Activated CD4-positive, alpha-beta T cell treated with anti-CD3 and anti-CD28 coated beads for 24 hours (primary cell): ENCODE measurements around the gene ARHGAP8.
"Not testable (repeated sequence)": the region's sequence is repeated elsewhere in the genome, so short reads cannot be mapped to it uniquely, and the experiment has no call there.

ENCODE experiments used
- DNase-seq, 2 donors: peaks; one replicate each; pipeline ENCODE4 v3.0.0-alpha.2; 2020; ENCODE audit warnings: low read depth in 2 of 2

ARHGAP8 gene

DNA sequence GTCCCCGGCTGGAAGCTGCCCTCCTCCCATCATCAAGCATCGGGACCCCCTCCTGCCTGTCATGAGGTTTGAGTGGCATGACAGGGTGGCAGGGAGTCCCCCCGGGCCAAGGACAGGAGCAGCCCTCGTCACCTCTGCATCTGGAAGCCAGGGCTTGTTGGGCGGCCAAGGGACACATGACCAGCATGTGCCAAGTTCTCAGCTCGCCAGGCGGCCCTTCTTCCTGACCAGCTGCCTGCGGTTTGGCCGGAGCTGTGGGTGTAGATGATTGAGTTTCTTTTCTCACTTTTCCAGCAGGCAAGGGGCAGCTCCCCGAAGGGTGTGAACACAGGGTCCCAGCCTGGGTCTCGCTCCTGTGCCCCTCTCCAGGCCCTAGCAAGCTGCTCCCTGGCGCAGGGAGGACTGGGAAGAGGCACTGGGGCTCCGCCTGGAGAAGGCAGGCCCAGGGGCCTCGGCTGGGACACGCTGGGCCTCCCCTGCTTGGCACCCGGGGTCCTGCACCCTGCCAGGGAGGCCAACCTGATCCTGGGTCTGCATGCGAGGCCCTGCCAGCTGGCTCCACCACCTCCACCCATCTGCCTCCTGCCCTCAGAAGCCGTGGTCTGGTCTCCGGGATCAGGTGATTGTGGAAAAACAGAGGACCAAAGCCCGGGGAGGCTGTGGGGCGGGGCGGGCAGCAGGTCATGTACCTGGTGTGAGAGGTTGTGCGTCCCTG, 13.4 kb downstream of the ARHGAP8 start:
- DNase-seq, result no peak

- no peak for DNase-seq
Measured at GRCh38 chr22:44773082-44773481, 20.7 kb downstream of the ARHGAP8 start.

- no peak for DNase-seq
Measured at GRCh38 chr22:44775862-44776261, 23.5 kb downstream of the ARHGAP8 start.

DNA sequence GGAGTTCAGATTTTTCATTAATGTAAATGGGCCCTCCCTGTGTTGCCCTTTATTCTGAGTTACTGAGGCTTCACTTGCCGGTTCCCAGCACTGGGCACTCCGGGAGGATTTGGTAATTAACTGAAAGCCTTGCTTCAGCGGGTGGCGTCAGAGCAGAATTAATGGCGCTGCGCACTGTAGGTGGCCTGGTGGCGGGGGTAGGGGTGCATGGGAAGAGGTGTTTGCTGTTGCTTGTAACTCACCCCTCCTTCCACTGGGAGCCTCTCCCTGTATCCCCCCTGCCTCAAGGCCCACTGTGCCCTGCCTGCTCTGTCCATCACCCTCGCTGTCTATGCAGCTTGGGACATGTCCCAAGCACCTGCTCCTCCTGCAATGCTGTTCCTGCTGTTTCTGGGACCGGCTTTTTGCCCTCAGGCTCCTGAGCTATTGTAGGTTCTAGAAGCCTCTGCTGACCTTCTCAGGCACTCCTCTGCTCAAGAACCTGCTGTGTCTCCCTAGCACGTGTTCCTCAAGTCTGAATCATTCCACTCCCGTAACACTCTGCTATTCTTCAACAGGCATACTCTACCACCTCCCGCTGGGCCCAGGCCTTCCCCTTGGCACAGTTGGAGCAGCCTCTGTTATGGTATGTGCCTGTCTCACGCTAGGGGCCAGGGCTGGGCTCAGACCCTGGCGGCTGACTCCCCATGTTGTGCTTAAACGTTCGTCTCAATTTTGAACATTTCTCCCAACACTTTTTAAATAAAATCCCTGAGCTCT, 24.4 kb downstream of the ARHGAP8 start:
- no peak for DNase-seq

DNA sequence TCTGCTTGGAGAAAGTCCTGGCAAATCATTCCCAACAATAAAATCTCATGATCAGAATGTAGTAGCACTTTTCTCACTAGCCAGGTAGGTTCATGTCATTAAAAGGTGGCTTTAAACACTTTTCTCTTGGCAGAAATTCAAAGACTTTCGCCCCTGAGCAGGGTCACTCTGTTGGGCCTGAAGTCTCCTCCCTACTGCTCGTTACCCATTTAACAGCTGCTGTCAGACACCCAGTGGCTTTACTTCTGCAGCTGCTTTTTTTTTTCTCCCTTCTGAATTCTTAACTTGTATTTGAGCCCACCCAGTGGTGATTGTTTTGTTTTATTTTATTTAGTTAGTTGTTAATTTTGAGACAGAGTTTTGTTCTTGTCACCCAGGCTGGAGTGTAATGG, 25.0 kb downstream of the ARHGAP8 start:
- no peak for DNase-seq

- DNase-seq, result no peak
Measured at GRCh38 chr22:44780876-44781449, 28.6 kb downstream of the ARHGAP8 start.

DNA sequence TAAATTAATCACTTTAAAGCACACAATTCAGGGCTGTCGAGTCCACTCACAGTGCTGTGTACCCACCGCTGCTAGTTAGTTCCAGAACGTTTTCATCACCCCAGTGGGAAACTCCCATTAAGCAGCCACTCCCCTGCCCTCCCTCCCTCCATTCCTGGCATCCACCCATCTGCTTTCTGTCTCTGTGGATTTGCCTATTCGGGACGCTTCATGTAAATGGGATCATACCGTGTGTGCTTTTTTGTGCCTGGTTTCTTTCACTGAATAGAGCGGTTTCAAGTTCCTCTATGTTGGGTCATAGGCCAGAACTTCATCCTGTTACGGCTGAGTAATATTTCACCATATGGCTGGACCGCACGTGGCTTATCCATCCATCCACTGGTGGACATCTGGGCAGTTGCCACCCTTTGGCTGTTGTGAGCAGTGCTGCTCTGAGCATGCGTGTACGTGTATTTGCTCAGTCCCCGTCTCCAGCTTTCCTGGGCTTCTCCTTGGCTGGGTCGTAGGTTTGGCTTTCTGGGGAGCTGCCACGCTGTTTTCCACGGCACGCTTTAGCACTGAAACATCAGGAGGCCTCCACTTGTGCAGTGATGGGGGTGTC, 30.1 kb downstream of the ARHGAP8 start:
- no peak for DNase-seq

DNA sequence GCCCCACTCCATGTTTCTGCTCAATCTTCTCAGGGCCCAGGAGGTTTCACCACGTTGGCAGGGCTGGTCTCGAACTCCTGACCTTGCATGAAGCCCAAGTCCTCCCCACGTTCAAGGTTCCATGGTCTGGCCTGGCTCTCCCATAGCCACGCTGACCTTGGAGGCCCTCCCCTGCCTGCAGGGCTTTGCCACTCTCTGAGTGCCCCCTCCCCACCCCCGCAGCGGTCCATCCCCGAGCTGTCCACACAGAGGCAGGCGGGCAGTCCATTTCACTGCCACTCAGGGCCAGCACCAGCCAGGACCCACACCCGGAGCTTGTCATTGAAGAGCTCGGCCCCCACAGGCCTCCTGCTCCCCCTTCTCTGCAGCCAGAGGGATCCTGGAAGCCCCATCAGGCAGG, 30.7 kb downstream of the ARHGAP8 start:
- DNase-seq, result no peak

GRCh38 chr22:44783581-44783980, 31.2 kb downstream of the ARHGAP8 start:
- no peak for DNase-seq

- DNase-seq, result no peak
Measured at GRCh38 chr22:44786136-44786535, 33.8 kb downstream of the ARHGAP8 start.

- DNase-seq, result no peak
Measured at GRCh38 chr22:44786610-44787009, 34.2 kb downstream of the ARHGAP8 start.

GRCh38 chr22:44787832-44788231, 35.5 kb downstream of the ARHGAP8 start:
- DNase-seq, result no peak

- no peak for DNase-seq
Measured at GRCh38 chr22:44793106-44793505, 40.7 kb downstream of the ARHGAP8 start.

GRCh38 chr22:44793506-44794172, 41.3 kb downstream of the ARHGAP8 start:
- DNase-seq, result no peak

- DNase-seq, result no peak
Measured at GRCh38 chr22:44795701-44796630, 43.6 kb downstream of the ARHGAP8 start.

- no peak for DNase-seq
Measured at GRCh38 chr22:44797181-44797725, 44.9 kb downstream of the ARHGAP8 start.

DNA sequence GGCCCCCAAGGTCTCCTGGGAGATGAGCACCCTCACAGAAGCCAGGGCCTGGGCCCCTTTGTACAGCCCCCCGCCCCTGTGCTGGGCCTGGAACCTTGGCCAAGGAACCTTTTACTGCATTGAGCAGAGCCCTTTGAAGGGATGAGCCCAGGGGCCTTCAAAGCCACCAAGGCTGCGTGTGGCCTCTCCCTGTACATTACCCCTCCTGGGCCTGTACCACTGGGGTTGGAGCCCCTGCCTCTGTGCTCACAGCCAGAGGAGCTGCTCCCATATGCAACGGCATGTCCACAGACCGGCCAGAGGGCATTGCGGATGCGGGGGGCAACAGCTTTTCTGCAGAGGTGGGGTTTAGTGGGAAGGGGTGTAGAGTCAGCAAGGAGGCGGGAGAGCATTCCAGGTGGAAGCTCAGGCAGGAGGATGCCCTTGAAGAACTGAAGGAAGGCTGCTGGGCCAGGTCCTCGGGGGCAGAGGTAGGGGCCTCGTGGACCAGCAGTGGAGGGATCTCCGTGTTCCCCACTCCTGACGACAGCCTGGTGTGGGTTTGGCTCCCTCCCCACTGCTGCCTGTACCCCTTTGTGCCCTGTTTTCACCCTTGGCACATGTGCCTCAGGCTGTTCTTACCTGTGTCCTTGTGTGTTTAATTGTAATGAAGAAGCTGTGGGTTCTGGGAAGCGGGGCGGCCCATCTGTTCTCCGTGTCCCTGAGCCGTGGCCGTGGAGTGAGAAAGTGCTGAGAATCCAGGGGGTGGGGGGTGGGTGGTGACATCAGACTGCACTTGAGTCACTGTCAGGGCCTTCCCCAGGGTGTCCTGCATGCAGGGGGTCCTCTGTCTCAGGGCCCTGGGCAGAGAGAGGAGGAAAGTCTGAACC, 46.9 kb downstream of the ARHGAP8 start:
- no peak for DNase-seq

- DNase-seq, result not testable (repeated sequence)
Measured at GRCh38 chr22:44799946-44800634, 47.7 kb downstream of the ARHGAP8 start.

- no peak for DNase-seq
Measured at GRCh38 chr22:44801476-44801875, 49.1 kb downstream of the ARHGAP8 start.
